Activated naive CD8-positive, alpha-beta T cell treated with anti-CD3 and anti-CD28 coated beads, Interleukin-2, amount 10 ng/mL, durations not matched to agents 7 days and 5 days (primary cell): ENCODE measurements around the gene CLEC18A. TPM values are rescaled to one million over a fixed set of nuclear protein-coding genes. Genes with fewer than 3 reads are reported as not detected.
A peak's percentile ranks its signal among the peaks of the same experiment; 100 is the strongest.

Experiments
- ATAC-seq: fragments of 150-1000 bp; cut with Tn5 transposase; one replicate; pipeline ENCODE4 v1.10.0; 2021; ENCODE audit warnings: low read depth, moderate library complexity
- POLR2A ChIA-PET: fragments of 350-600 bp; sonication (Branson Sonifier 250); formaldehyde crosslinking; loops from one replicate; lab custom pipeline; 2021; ENCODE audit warnings: antibody characterized with exemption; lab: Charles Lee
- DNase-seq: peaks from one replicate; pipeline ENCODE4 v3.0.0; 2021
- H3K27ac Mint-ChIP-seq: one replicate; pipeline ENCODE4 v1.8.0; 2022; ENCODE audit warnings: mild to moderate bottlenecking, mixed read lengths
- H3K27me3 Mint-ChIP-seq: one replicate; pipeline ENCODE4 v1.8.0; 2022; ENCODE audit warnings: mild to moderate bottlenecking, moderate library complexity, mixed read lengths
- H3K36me3 Mint-ChIP-seq: one replicate; pipeline ENCODE4 v1.8.0; 2021; ENCODE audit warnings: mild to moderate bottlenecking, mixed read lengths
- H3K4me1 Mint-ChIP-seq: one replicate; pipeline ENCODE4 v1.8.0; 2021; ENCODE audit warnings: mixed read lengths
- H3K4me3 Mint-ChIP-seq: one replicate; pipeline ENCODE4 v1.8.0; 2022; ENCODE audit warnings: mild to moderate bottlenecking, moderate library complexity, mixed read lengths
- H3K9me3 Mint-ChIP-seq: one replicate; pipeline ENCODE4 v1.8.0; 2021; ENCODE audit warnings: mixed read lengths
- total RNA-seq, 2 experiments: library from RNA; stranded (reverse); gene quantifications; one replicate each; pipeline ENCODE4 v1.2.3, GENCODE V29; 2021

Gene CLEC18A
- total RNA-seq, 2 experiments from 2014 or later: 0.68 to 0.91 TPM

- no peak overlapping the region for H3K27ac Mint-ChIP-seq
- peaks cover 1% of the 10 kb centered on the region for H3K4me1 Mint-ChIP-seq
- POLR2A ChIA-PET: no interaction called here
- H3K36me3 Mint-ChIP-seq: peaks cover 7% of the 10 kb centered on the region
- H3K27me3 Mint-ChIP-seq: no peaks in the 10 kb centered on the region
- DNase-seq: no peak
- no peaks in the 10 kb centered on the region for H3K9me3 Mint-ChIP-seq
- no peak for ATAC-seq
- H3K4me3 Mint-ChIP-seq: no peak overlapping the region
Observed at GRCh38 chr16:69922200-69922599, 28.9 kb upstream of the CLEC18A start.

GRCh38 chr16:69924041-69924775, 26.9 kb upstream of the CLEC18A start:
- POLR2A ChIA-PET: no interaction called here
- H3K4me3 Mint-ChIP-seq: no peak overlapping the region
- peaks cover 1% of the 10 kb centered on the region for H3K4me1 Mint-ChIP-seq
- DNase-seq (no peak), ATAC-seq (no peak)
- H3K27ac Mint-ChIP-seq: no peak overlapping the region
- H3K9me3 Mint-ChIP-seq: no peaks in the 10 kb centered on the region
- H3K27me3 Mint-ChIP-seq: no peaks in the 10 kb centered on the region
- H3K36me3 Mint-ChIP-seq: peaks cover 2% of the 10 kb centered on the region

- POLR2A ChIA-PET: no interaction called here
- no peak for ATAC-seq
Observed at GRCh38 chr16:69924777-69925191, 26.4 kb upstream of the CLEC18A start.

GRCh38 chr16:69925311-69925710, 25.8 kb upstream of the CLEC18A start:
- DNase-seq: no peak
- Mint-ChIP-seq H3K4me1 (peaks cover 1% of the 10 kb centered on the region), H3K36me3 (peaks cover 2% of the 10 kb centered on the region), H3K4me3 (no peak overlapping the region), H3K9me3 (no peaks in the 10 kb centered on the region), H3K27ac (peak overlapping the region; percentile 17), H3K27me3 (no peaks in the 10 kb centered on the region)
- POLR2A ChIA-PET: no interaction called here
- ATAC-seq: no peak

More at GRCh38 chr16:69924777-69925191, 26.4 kb upstream of the CLEC18A start:
- Mint-ChIP-seq H3K9me3 (no peaks in the 10 kb centered on the region), H3K27ac (no peak overlapping the region), H3K4me3 (no peak overlapping the region), H3K4me1 (peaks cover 1% of the 10 kb centered on the region), H3K36me3 (peaks cover 2% of the 10 kb centered on the region), H3K27me3 (no peaks in the 10 kb centered on the region)
- DNase-seq: no peak

- H3K36me3 Mint-ChIP-seq: peaks cover 2% of the 10 kb centered on the region
- ATAC-seq (no peak), DNase-seq (no peak)
- POLR2A ChIA-PET: interaction anchor here (0.6 kb wide), 1 partner anchor 224 kb away, joined by 4 read pairs; no protein-coding TSS in a partner anchor
- H3K27me3 Mint-ChIP-seq: no peaks in the 10 kb centered on the region
- no peaks in the 10 kb centered on the region for H3K9me3 Mint-ChIP-seq
- peaks cover 1% of the 10 kb centered on the region for H3K4me1 Mint-ChIP-seq
- no peak overlapping the region for H3K4me3 Mint-ChIP-seq
- no peak overlapping the region for H3K27ac Mint-ChIP-seq
Observed at GRCh38 chr16:69926241-69926640, 24.9 kb upstream of the CLEC18A start.

GRCh38 chr16:69927056-69927757, 23.9 kb upstream of the CLEC18A start:
- Mint-ChIP-seq H3K27ac (peak overlapping the region; percentile 52), H3K4me3 (no peak overlapping the region), H3K36me3 (no peaks in the 10 kb centered on the region), H3K27me3 (no peaks in the 10 kb centered on the region), H3K9me3 (no peaks in the 10 kb centered on the region), H3K4me1 (peaks cover 1% of the 10 kb centered on the region)
- DNase-seq (no peak), ATAC-seq (no peak)
- POLR2A ChIA-PET: no interaction called here

- DNase-seq (no peak), ATAC-seq (no peak)
- Mint-ChIP-seq H3K27me3 (no peaks in the 10 kb centered on the region), H3K4me1 (peaks cover 1% of the 10 kb centered on the region), H3K4me3 (no peak overlapping the region), H3K27ac (no peak overlapping the region), H3K36me3 (no peaks in the 10 kb centered on the region), H3K9me3 (no peaks in the 10 kb centered on the region)
- POLR2A ChIA-PET: no interaction called here
Observed at GRCh38 chr16:69928856-69929400, 22.2 kb upstream of the CLEC18A start.

GRCh38 chr16:69929480-69929879, 21.7 kb upstream of the CLEC18A start:
- no peak for DNase-seq
- Mint-ChIP-seq H3K4me1 (peaks cover 1% of the 10 kb centered on the region), H3K9me3 (no peaks in the 10 kb centered on the region), H3K4me3 (no peak overlapping the region), H3K27me3 (no peaks in the 10 kb centered on the region), H3K36me3 (no peaks in the 10 kb centered on the region), H3K27ac (no peak overlapping the region)
- POLR2A ChIA-PET: no interaction called here
- ATAC-seq: no peak

GRCh38 chr16:69930117-69930776, 20.9 kb upstream of the CLEC18A start:
- POLR2A ChIA-PET: interaction anchor here (0.5 kb wide), 1 partner anchor 18 kb away, joined by 6 read pairs; no protein-coding TSS in a partner anchor
- H3K27ac Mint-ChIP-seq: no peak overlapping the region
- H3K9me3 Mint-ChIP-seq: no peaks in the 10 kb centered on the region
- H3K4me3 Mint-ChIP-seq: no peak overlapping the region
- no peaks in the 10 kb centered on the region for H3K27me3 Mint-ChIP-seq
- H3K4me1 Mint-ChIP-seq: peaks cover 1% of the 10 kb centered on the region
- peak; percentile 41 for DNase-seq
- ATAC-seq: peak; percentile 82
- no peaks in the 10 kb centered on the region for H3K36me3 Mint-ChIP-seq

GRCh38 chr16:69931631-69932030, 19.5 kb upstream of the CLEC18A start:
- Mint-ChIP-seq H3K4me3 (no peak overlapping the region), H3K36me3 (peaks cover 2% of the 10 kb centered on the region), H3K27me3 (no peaks in the 10 kb centered on the region), H3K27ac (no peak overlapping the region), H3K9me3 (no peaks in the 10 kb centered on the region), H3K4me1 (no peaks in the 10 kb centered on the region)
- POLR2A ChIA-PET: no interaction called here
- ATAC-seq (no peak), DNase-seq (no peak)

GRCh38 chr16:69932228-69932627, 18.9 kb upstream of the CLEC18A start:
- H3K9me3 Mint-ChIP-seq: no peaks in the 10 kb centered on the region
- POLR2A ChIA-PET: no interaction called here
- H3K4me1 Mint-ChIP-seq: no peaks in the 10 kb centered on the region
- ATAC-seq (no peak), DNase-seq (no peak)
- no peaks in the 10 kb centered on the region for H3K27me3 Mint-ChIP-seq
- H3K4me3 Mint-ChIP-seq: no peak overlapping the region
- H3K36me3 Mint-ChIP-seq: peaks cover 2% of the 10 kb centered on the region
- no peak overlapping the region for H3K27ac Mint-ChIP-seq

GRCh38 chr16:69932691-69933392, 18.3 kb upstream of the CLEC18A start:
- DNase-seq: no peak
- Mint-ChIP-seq H3K4me3 (no peak overlapping the region), H3K36me3 (peaks cover 4% of the 10 kb centered on the region), H3K27ac (no peak overlapping the region), H3K9me3 (no peaks in the 10 kb centered on the region), H3K4me1 (no peaks in the 10 kb centered on the region), H3K27me3 (no peaks in the 10 kb centered on the region)
- POLR2A ChIA-PET: no interaction called here
- ATAC-seq: no peak

- Mint-ChIP-seq H3K27ac (no peak overlapping the region), H3K36me3 (peaks cover 6% of the 10 kb centered on the region), H3K27me3 (no peaks in the 10 kb centered on the region), H3K4me1 (no peaks in the 10 kb centered on the region), H3K4me3 (no peak overlapping the region), H3K9me3 (no peaks in the 10 kb centered on the region)
- POLR2A ChIA-PET: no interaction called here
- DNase-seq (no peak), ATAC-seq (no peak)
Observed at GRCh38 chr16:69934044-69934443, 17.1 kb upstream of the CLEC18A start.
